Sigmoid colon (tissue), 4 donors: ENCODE results near the gene INPP5E.

Source experiments
- CTCF ChIP-seq, 4 experiments: fragments of 450-650 bp in 3 of 4; fragments of 200-600 bp in 1 of 4; IDR thresholded peaks; one replicate each; pipeline ENCODE4 v1.5.1; 2016 to 2019; ENCODE audit warnings: antibody characterized with exemption in 4 of 4, mild to moderate bottlenecking in 3 of 4, moderate library complexity in 2 of 4
- EP300 ChIP-seq, 4 donors: sonication (generic); formaldehyde crosslinking; IDR thresholded peaks; one replicate each; pipeline ENCODE4 v1.6.1; 2017; ENCODE audit warnings: antibody characterized with exemption in 4 of 4
- POLR2A ChIP-seq, 2 donors: fragments of 450-650 bp; IDR thresholded peaks; one replicate each; pipeline ENCODE4 v1.6.1; 2016; ENCODE audit warnings: antibody characterized with exemption in 2 of 2, mild to moderate bottlenecking in 2 of 2, moderate library complexity in 2 of 2
- POLR2AphosphoS5 ChIP-seq, 4 donors: sonication (generic); formaldehyde crosslinking; IDR thresholded peaks; one replicate each; pipeline ENCODE4 v1.6.1; 2017; ENCODE audit warnings: antibody characterized with exemption in 4 of 4

GRCh38 chr9:136448655-136449054, 9.0 kb upstream of the INPP5E start:
- TF ChIP-seq CTCF (IDR thresholded peaks at IDR 0.05) (no peak), POLR2AphosphoS5 (IDR thresholded peaks at IDR 0.05) (no peak), POLR2A (IDR thresholded peaks at IDR 0.05) (no peak), EP300 (IDR thresholded peaks at IDR 0.05) (no peak)
